ENCODE data around the gene GEMIN7.

Gene GEMIN7

DNA sequence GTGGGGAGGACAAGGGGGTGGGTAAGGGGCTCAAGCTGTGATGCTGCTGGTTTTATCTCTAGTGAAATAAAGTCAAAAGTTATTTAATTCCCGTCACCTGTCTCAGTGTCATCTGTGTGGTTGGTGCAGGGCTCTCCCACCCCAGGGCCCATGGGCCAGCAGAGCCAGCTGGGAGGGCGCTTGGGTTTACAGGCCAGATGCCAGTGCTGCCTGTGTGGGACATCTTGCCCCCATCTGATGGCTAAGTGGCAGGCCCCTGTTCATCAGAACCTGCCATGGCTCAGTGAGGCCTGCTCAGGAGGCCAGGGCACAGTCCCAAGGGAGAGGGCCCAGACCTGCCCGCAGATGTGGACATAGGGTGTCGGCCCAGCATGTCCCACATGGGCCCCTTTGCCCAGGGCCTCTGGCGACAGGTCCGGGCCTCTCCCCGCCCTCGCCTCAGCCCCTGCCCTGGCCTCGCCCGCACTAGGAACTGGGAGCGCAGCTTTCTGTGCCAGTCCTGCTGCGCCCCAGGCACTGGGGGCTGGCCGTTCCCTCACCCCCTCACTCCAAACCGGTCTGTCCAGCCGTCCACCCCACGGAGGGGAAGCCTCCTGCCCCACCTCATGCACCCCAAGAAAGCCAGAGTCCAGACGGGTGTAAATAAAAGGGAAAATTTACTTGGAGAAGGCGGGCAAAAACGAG is 8.1 kb upstream of the GEMIN7 start:
- H3F3A ChIP-seq (ENCODE audit: insufficient read depth, low read length), result 0 out of 2 replicates have a peak, but pooled peaks cover 6% of the 10 kb centered on the region
- H3K4me3 ChIP-seq (ENCODE audit: low read depth, low read length, poor library complexity, severe bottlenecking), result no peak overlapping the region
- no peaks in the 10 kb centered on the region for H3K9me3 ChIP-seq (ENCODE audit: low read length)
- H4K20me1 ChIP-seq (ENCODE audit: insufficient read depth, low read length), result no peaks in the 10 kb centered on the region
- no peak overlapping the region for H3K4me2 ChIP-seq (ENCODE audit: low read length)
- peaks cover 44% of the 10 kb centered on the region for H3K4me1 ChIP-seq (ENCODE audit: insufficient read depth, low read length, severe bottlenecking)
- peaks cover 70% of the 10 kb centered on the region for H3K36me3 ChIP-seq (ENCODE audit: insufficient read depth, low read length)
- H2AFZ ChIP-seq (ENCODE audit: low read length), result no peak overlapping the region
- H3K9ac ChIP-seq (ENCODE audit: low read length), result no peak overlapping the region
- peak overlapping the region; percentile 73 for H3K27ac ChIP-seq (ENCODE audit: low read depth, low read length, poor library complexity, severe bottlenecking)
- H3K79me2 ChIP-seq (ENCODE audit: insufficient read depth, low read length), result no peaks in the 10 kb centered on the region
- TF ChIP-seq EZH2 (IDR thresholded peaks at IDR 0.05; ENCODE audit: borderline replicate concordance, low read length) (no peak), CTCF (IDR thresholded peaks at IDR 0.05; ENCODE audit: low read length) (no peak)
- no peaks in the 10 kb centered on the region for H3K27me3 ChIP-seq (ENCODE audit: insufficient read depth, low read length)
- H3K9me2 ChIP-seq (ENCODE audit: low read depth, low read length), result no peaks in the 10 kb centered on the region

DNA sequence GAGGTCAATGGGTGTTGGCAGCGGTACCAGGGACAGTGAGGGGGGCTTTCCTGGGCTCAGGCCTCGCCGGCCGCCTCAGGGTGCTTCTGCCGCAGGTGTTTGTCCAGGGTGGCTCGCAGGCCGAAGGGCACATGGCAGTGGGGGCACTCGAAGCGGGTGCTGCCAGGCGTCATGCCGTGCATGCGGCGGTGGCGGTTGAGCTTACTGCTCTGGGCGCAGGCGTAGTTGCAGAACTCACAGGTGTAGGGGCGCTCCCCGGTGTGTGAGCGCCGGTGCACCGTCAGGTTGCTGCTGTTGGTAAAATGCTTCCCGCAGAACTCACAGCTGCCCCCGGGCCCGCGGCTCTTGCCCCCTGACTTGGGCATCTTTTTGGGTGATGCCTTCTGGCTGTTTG is 7.5 kb upstream of the GEMIN7 start:
- peaks cover 46% of the 10 kb centered on the region for H3K4me1 ChIP-seq (ENCODE audit: insufficient read depth, low read length, severe bottlenecking)
- no peaks in the 10 kb centered on the region for H3K9me3 ChIP-seq (ENCODE audit: low read length)
- H3F3A ChIP-seq (ENCODE audit: insufficient read depth, low read length), result 0 out of 2 replicates have a peak, but pooled peaks cover 6% of the 10 kb centered on the region
- peaks cover 69% of the 10 kb centered on the region for H3K36me3 ChIP-seq (ENCODE audit: insufficient read depth, low read length)
- no peaks in the 10 kb centered on the region for H3K27me3 ChIP-seq (ENCODE audit: insufficient read depth, low read length)
- TF ChIP-seq EZH2 (IDR thresholded peaks at IDR 0.05; ENCODE audit: borderline replicate concordance, low read length), result no peak
- H3K9me2 ChIP-seq (ENCODE audit: low read depth, low read length), result no peaks in the 10 kb centered on the region
- no peak overlapping the region for H3K4me3 ChIP-seq (ENCODE audit: low read depth, low read length, poor library complexity, severe bottlenecking)
- no peaks in the 10 kb centered on the region for H4K20me1 ChIP-seq (ENCODE audit: insufficient read depth, low read length)
- peak overlapping the region; percentile 26 for H3K4me2 ChIP-seq (ENCODE audit: low read length)
- peak overlapping the region; percentile 73 for H3K27ac ChIP-seq (ENCODE audit: low read depth, low read length, poor library complexity, severe bottlenecking)
- H3K79me2 ChIP-seq (ENCODE audit: insufficient read depth, low read length), result no peaks in the 10 kb centered on the region
- H2AFZ ChIP-seq (ENCODE audit: low read length), result no peak overlapping the region
- peak overlapping the region; percentile 2; the same call in 1 of the 2 replicates for H3K9ac ChIP-seq (ENCODE audit: low read length)

GRCh38 chr19:45071969-45072790 is 6.9 kb upstream of the GEMIN7 start:
- H3K79me2 ChIP-seq (ENCODE audit: insufficient read depth, low read length), result no peaks in the 10 kb centered on the region
- H3K36me3 ChIP-seq (ENCODE audit: insufficient read depth, low read length), result peaks cover 63% of the 10 kb centered on the region

More at GRCh38 chr19:45071969-45072790, 6.9 kb upstream of the GEMIN7 start:
- H3K9ac ChIP-seq (ENCODE audit: low read length), result peak overlapping the region; percentile 2; the same call in 1 of the 2 replicates
- H3K9me3 ChIP-seq (ENCODE audit: low read length), result no peaks in the 10 kb centered on the region
- H3K27ac ChIP-seq (ENCODE audit: low read depth, low read length, poor library complexity, severe bottlenecking), result peak overlapping the region; percentile 73
- TF ChIP-seq EZH2 (IDR thresholded peaks at IDR 0.05; ENCODE audit: borderline replicate concordance, low read length), result no peak
- TF ChIP-seq CTCF (IDR thresholded peaks at IDR 0.05; ENCODE audit: low read length), result peak; percentile 59
- peaks cover 8% of the 10 kb centered on the region; the same call in 1 of the 2 replicates for H3F3A ChIP-seq (ENCODE audit: insufficient read depth, low read length)
- no peaks in the 10 kb centered on the region for H3K27me3 ChIP-seq (ENCODE audit: insufficient read depth, low read length)
- H4K20me1 ChIP-seq (ENCODE audit: insufficient read depth, low read length), result no peaks in the 10 kb centered on the region
- H2AFZ ChIP-seq (ENCODE audit: low read length), result no peak overlapping the region
- peaks cover 52% of the 10 kb centered on the region for H3K4me1 ChIP-seq (ENCODE audit: insufficient read depth, low read length, severe bottlenecking)
- no peaks in the 10 kb centered on the region for H3K9me2 ChIP-seq (ENCODE audit: low read depth, low read length)
- H3K4me3 ChIP-seq (ENCODE audit: low read depth, low read length, poor library complexity, severe bottlenecking), result no peak overlapping the region
- peak overlapping the region; percentile 26 for H3K4me2 ChIP-seq (ENCODE audit: low read length)

Data from OCI-LY1 (cell line).